ENCODE data around the gene SENP3.

DNA sequence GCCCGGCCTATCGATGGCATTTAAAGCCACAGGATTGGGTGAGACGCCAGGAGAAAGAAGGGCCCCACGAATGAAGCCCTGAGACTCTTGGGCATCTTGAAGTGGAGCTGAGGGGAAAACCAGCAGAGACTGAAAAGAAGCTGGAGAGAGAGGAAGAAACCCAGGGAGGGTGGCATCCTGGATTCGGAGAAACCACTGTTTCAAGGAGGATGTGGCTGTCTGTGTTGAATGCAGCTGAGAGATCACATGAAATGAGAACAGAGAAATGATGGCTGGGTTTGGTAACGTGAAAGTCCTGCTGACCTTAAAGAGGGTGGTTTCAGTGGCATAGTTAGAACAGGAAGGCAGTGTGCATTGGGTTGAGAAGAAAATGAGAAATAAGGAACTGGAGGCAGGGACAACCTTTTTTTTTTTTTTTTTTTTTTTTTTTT lies 9.1 kb upstream of the SENP3 start:
- TF ChIP-seq FOS (IDR thresholded peaks at IDR 0.05; ENCODE audit: low read depth, low read length) (no peak), POLR2A (IDR thresholded peaks at IDR 0.05; ENCODE audit: low read depth, low read length) (no peak), CEBPB (IDR thresholded peaks at IDR 0.05; ENCODE audit: low read depth, low read length) (no peak), MXI1 (IDR thresholded peaks at IDR 0.05; ENCODE audit: borderline replicate concordance, low read depth, low read length) (no peak), MAZ (IDR thresholded peaks at IDR 0.05; ENCODE audit: borderline replicate concordance, low read depth, low read length) (no peak), RFX5 (IDR thresholded peaks at IDR 0.05; ENCODE audit: low read depth, low read length) (no peak), NFE2L2 (IDR thresholded peaks at IDR 0.05; ENCODE audit: low read depth, low read length) (no peak), RCOR1 (IDR thresholded peaks at IDR 0.05; ENCODE audit: insufficient replicate concordance, low read length) (no peak)
- TF ChIP-seq, protein P1, sequence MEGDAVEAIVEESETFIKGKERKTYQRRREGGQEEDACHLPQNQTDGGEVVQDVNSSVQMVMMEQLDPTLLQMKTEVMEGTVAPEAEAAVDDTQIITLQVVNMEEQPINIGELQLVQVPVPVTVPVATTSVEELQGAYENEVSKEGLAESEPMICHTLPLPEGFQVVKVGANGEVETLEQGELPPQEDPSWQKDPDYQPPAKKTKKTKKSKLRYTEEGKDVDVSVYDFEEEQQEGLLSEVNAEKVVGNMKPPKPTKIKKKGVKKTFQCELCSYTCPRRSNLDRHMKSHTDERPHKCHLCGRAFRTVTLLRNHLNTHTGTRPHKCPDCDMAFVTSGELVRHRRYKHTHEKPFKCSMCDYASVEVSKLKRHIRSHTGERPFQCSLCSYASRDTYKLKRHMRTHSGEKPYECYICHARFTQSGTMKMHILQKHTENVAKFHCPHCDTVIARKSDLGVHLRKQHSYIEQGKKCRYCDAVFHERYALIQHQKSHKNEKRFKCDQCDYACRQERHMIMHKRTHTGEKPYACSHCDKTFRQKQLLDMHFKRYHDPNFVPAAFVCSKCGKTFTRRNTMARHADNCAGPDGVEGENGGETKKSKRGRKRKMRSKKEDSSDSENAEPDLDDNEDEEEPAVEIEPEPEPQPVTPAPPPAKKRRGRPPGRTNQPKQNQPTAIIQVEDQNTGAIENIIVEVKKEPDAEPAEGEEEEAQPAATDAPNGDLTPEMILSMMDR (conservative IDR thresholded peaks at IDR 0.05; ENCODE audit: low read depth, low read length): no peak
- TF ChIP-seq, protein P2, sequence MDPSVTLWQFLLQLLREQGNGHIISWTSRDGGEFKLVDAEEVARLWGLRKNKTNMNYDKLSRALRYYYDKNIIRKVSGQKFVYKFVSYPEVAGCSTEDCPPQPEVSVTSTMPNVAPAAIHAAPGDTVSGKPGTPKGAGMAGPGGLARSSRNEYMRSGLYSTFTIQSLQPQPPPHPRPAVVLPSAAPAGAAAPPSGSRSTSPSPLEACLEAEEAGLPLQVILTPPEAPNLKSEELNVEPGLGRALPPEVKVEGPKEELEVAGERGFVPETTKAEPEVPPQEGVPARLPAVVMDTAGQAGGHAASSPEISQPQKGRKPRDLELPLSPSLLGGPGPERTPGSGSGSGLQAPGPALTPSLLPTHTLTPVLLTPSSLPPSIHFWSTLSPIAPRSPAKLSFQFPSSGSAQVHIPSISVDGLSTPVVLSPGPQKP (IDR thresholded peaks at IDR 0.05; ENCODE audit: borderline replicate concordance, low read depth, low read length): no peak

All from IMR-90 (cell line).